DOHH2 (cell line): ENCODE measurements around the gene CHD5.

Source experiments
- H3F3A ChIP-seq: fragments of 200-600 bp; sonication (generic), shearing (Covaris generic); 2 replicates; pipeline ENCODE4 v1.6.0; 2016; ENCODE audit warnings: antibody characterized with exemption, mild to moderate bottlenecking; ENCODE audit not compliant: control insufficient read depth, insufficient read depth
- H3K27ac ChIP-seq: fragments of 200-600 bp; sonication (generic); 2 replicates; pipeline ENCODE4 v1.5.1; 2014; ENCODE audit warnings: low read depth, mild to moderate bottlenecking, low read length, moderate library complexity
- H3K27me3 ChIP-seq: fragments of 200-600 bp; sonication (generic); 2 replicates; pipeline ENCODE4 v1.6.1; 2014; ENCODE audit warnings: mild to moderate bottlenecking, low read length, mixed read lengths; ENCODE audit not compliant: control insufficient read depth
- H3K36me3 ChIP-seq: fragments of 200-600 bp; sonication (generic); 2 replicates; pipeline ENCODE4 v1.6.1; 2014; ENCODE audit warnings: mild to moderate bottlenecking, low read length, moderate library complexity, mixed read lengths; ENCODE audit not compliant: control insufficient read depth
- H3K4me1 ChIP-seq: fragments of 200-600 bp; sonication (generic); 2 replicates; pipeline ENCODE4 v1.6.1; 2014; ENCODE audit warnings: mild to moderate bottlenecking, low read length, mixed read lengths; ENCODE audit not compliant: control insufficient read depth
- H3K4me2 ChIP-seq: fragments of 200-600 bp; sonication (generic); 2 replicates; pipeline ENCODE4 v1.6.0; 2014; ENCODE audit warnings: mild to moderate bottlenecking, low read length, moderate library complexity
- H3K4me3 ChIP-seq: fragments of 200-600 bp; sonication (generic); 2 replicates; pipeline ENCODE4 v1.5.1; 2014; ENCODE audit warnings: mild to moderate bottlenecking, low read length, mixed read lengths
- H3K79me2 ChIP-seq: fragments of 200-600 bp; sonication (generic); 2 replicates; pipeline ENCODE4 v1.6.1; 2014; ENCODE audit warnings: mild to moderate bottlenecking, low read length, mixed read lengths; ENCODE audit not compliant: control insufficient read depth
- H3K9me2 ChIP-seq: fragments of 200-600 bp; sonication (generic); replicated peaks from 2 replicates; pipeline ENCODE4 v1.6.1; 2014; ENCODE audit warnings: mild to moderate bottlenecking, low read length, mixed read lengths; ENCODE audit not compliant: control insufficient read depth
- H3K9me3 ChIP-seq: fragments of 200-600 bp; sonication (generic); 2 replicates; pipeline ENCODE4 v1.6.1; 2014; ENCODE audit warnings: antibody characterized with exemption, low read length, mixed read lengths; ENCODE audit not compliant: control insufficient read depth, insufficient read depth
- H4K20me1 ChIP-seq: fragments of 200-600 bp; sonication (generic); 2 replicates; pipeline ENCODE4 v1.6.0; 2014; ENCODE audit warnings: low read depth, mild to moderate bottlenecking, antibody characterized with exemption, low read length, moderate library complexity; ENCODE audit not compliant: control insufficient read depth, insufficient read depth
- CTCF ChIP-seq: fragments of 200-600 bp; sonication (generic); IDR thresholded peaks from one replicate; pipeline ENCODE4 v1.5.1; 2014; ENCODE audit warnings: antibody characterized with exemption, mild to moderate bottlenecking, low read depth, low read length; ENCODE audit not compliant: poor library complexity, severe bottlenecking
- EZH2phosphoT487 ChIP-seq: fragments of 200-600 bp; sonication (generic); IDR thresholded peaks from 2 replicates; pipeline ENCODE4 v1.6.1; 2017; ENCODE audit warnings: borderline replicate concordance, mild to moderate bottlenecking, antibody characterized with exemption, low read length, moderate library complexity, mixed read lengths

The CHD5 gene

DNA sequence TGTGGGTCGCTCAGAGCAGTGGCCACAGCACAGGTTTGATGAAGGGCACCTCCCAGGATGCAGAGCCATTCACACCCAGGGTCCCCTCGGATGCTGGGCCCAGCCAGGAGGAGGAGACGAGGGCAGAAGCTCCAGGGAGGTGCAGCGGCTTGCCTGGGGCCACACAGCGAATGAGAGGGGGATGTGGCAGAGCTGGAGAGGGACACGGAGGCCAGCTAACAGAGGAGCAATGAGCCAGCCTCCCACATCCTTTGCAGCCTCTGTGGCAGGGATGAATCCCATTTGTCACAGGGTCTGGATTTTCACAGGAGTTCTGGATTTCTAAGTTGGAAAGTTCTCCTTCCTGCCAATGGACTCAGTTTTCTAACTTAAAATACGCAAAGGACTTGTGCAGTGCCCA, 35.9 kb downstream of the CHD5 start:
- no peak overlapping the region for H3K4me2 ChIP-seq
- H3K9me3 ChIP-seq: no peaks in the 10 kb centered on the region
- no peak overlapping the region for H3K27ac ChIP-seq
- no peaks in the 10 kb centered on the region for H3K36me3 ChIP-seq
- H3F3A ChIP-seq: no peaks in the 10 kb centered on the region
- H4K20me1 ChIP-seq: 0 out of 2 replicates have a peak, but pooled peaks cover 3% of the 10 kb centered on the region
- no peaks in the 10 kb centered on the region for H3K9me2 ChIP-seq
- H3K79me2 ChIP-seq: no peaks in the 10 kb centered on the region
- H3K4me1 ChIP-seq: no peaks in the 10 kb centered on the region
- TF ChIP-seq EZH2phosphoT487 (no peak), CTCF (no peak)
- H3K27me3 ChIP-seq: no peaks in the 10 kb centered on the region
- no peak overlapping the region for H3K4me3 ChIP-seq

DNA sequence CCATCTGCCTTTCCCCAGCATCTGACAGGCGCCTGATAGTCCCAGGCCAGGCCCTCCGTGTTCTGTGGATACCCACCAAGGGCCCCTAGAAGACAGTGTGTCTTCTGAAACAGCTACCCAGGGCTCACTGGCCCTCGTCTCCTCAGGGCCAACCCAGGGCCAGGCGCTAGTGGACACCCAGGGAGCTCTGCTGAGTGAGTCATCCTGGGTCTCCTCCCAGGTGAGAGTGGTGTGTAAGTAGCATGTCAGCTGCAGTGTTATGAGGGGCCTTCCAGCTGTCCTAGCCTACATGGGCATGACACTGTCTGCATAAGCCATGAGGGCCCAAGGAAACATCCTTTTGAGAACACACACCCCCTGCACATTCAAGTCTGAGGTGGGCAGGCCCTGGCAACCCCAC, 36.7 kb downstream of the CHD5 start:
- no peak for TF ChIP-seq EZH2phosphoT487
- TF ChIP-seq CTCF: no peak
- H3K27me3 ChIP-seq: no peaks in the 10 kb centered on the region; the same call in 1 of the 2 replicates

DNA sequence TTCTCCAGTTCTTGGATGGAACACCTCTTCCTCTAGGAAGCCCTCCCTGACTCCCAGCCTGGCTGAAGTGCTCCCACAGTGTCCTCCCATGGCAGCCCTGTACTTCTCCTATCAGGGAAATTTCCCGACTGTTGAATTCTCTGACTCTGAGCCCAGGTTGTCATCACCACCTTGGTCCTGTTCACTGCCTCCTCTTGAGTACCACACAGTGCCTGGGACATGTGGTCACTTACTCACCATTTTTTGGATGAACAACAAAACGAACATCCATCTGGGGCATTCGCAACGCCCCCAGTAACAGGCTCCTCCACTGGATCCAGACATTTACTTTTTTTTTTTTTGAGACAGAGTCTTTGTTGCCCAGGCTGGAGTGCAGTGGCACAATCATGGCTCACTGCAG, 37.4 kb downstream of the CHD5 start:
- Histone ChIP-seq H4K20me1 (0 out of 2 replicates have a peak, but pooled peaks cover 3% of the 10 kb centered on the region), H3K4me3 (no peak overlapping the region), H3K36me3 (no peaks in the 10 kb centered on the region), H3K79me2 (no peaks in the 10 kb centered on the region), H3K9me3 (no peaks in the 10 kb centered on the region), H3F3A (no peaks in the 10 kb centered on the region), H3K27me3 (no peaks in the 10 kb centered on the region; the same call in 1 of the 2 replicates), H3K9me2 (no peaks in the 10 kb centered on the region), H3K27ac (no peak overlapping the region), H3K4me2 (no peak overlapping the region), H3K4me1 (no peaks in the 10 kb centered on the region)
- TF ChIP-seq EZH2phosphoT487 (no peak), CTCF (no peak)

More for the DNA sequence above, 36.7 kb downstream of the CHD5 start:
- Histone ChIP-seq H3K36me3 (no peaks in the 10 kb centered on the region), H3F3A (no peaks in the 10 kb centered on the region), H4K20me1 (0 out of 2 replicates have a peak, but pooled peaks cover 3% of the 10 kb centered on the region), H3K27ac (no peak overlapping the region), H3K4me1 (no peaks in the 10 kb centered on the region), H3K9me2 (no peaks in the 10 kb centered on the region), H3K4me2 (no peak overlapping the region), H3K9me3 (no peaks in the 10 kb centered on the region), H3K4me3 (no peak overlapping the region), H3K79me2 (no peaks in the 10 kb centered on the region)
